ENCODE data around the gene GATA6. TPM values are rescaled to one million over a fixed set of nuclear protein-coding genes. Genes with fewer than 3 reads are reported as not detected.

The GATA6 gene
- total and polyA plus RNA-seq, 2 of the 8 experiments (the other 6 are each of a cell fraction or from before 2014, with no cell fraction given), result 0.09 TPM; not detected in 1

- FAIRE-seq, result no peak
- H3K18ac ChIP-seq (ENCODE audit: extremely low read depth, low read length), result no peak overlapping the region
- H3K4ac ChIP-seq (replicated peaks; ENCODE audit: insufficient read length, low read depth, low read length), result no peak overlapping the region
- H3K4me2 ChIP-seq (ENCODE audit: insufficient read depth in 1 of 2, low read depth in 2 of 2, low read length in 2 of 2), result peak overlapping the region; percentile 54 to 64
- H3K4me1 ChIP-seq (replicated peaks in 1 of 4; ENCODE audit: control insufficient read depth in 3 of 4, insufficient read depth in 4 of 4, low read length in 3 of 4), result peaks cover 0 to 4% (median 1%) of the 10 kb centered on the region in 4 experiments; a peak in 5 of 7 replicates
- H3K23ac ChIP-seq (ENCODE audit: insufficient read length), result no peak overlapping the region
- TF ChIP-seq SP1 (IDR thresholded peaks at IDR 0.05; ENCODE audit: low read depth, low read length), result peak; percentile 22; the same call in 1 of the 2 replicates
- TF ChIP-seq FOSL1 (IDR thresholded peaks at IDR 0.05; ENCODE audit: insufficient read depth, low read depth, low read length), result no peak
- TF ChIP-seq TBP (IDR thresholded peaks at IDR 0.05; ENCODE audit: low read depth, low read length), result no peak
- 0 out of 2 replicates have a peak, but pooled peaks have one; percentile 38 for TF ChIP-seq CBX8 (IDR thresholded peaks at IDR 0.05; ENCODE audit: borderline replicate concordance, low read depth, low read length)
- peaks cover 21 to 22% of the 10 kb centered on the region in 2 experiments for H4K20me1 ChIP-seq (replicated peaks in 1 of 2; ENCODE audit: control insufficient read depth in 1 of 2, insufficient read depth in 2 of 2, low read length in 2 of 2)
- ChIA-PET CTCF (ENCODE audit: partially characterized antibody) (interaction anchor here (0.6 kb wide), 1 partner anchor 1034 kb away, joined by 3 read pairs; no protein-coding TSS in a partner anchor), POLR2A (ENCODE audit: partially characterized antibody) (no interaction called here)
- H3K79me2 ChIP-seq (ENCODE audit: control insufficient read depth in 1 of 2, insufficient read depth in 2 of 2, low read length in 2 of 2), result no peaks in the 10 kb centered on the region
- no peak overlapping the region for H4K5ac ChIP-seq (ENCODE audit: insufficient read length, low read depth, low read length)
- H2BK5ac ChIP-seq (ENCODE audit: low read depth, low read length), result no peak overlapping the region
- no peaks in the 10 kb centered on the region; the same call in 1 of the 2 replicates for H3K23me2 ChIP-seq (ENCODE audit: low read depth, low read length)
- H3K27me3 ChIP-seq (replicated peaks in 1 of 4; ENCODE audit: control insufficient read depth in 3 of 4, extremely low read depth in 1 of 4, insufficient read depth in 3 of 4, low read length in 3 of 4), result peaks cover 63 to 80% (median 71%) of the 10 kb centered on the region in 4 experiments
- no peak overlapping the region; the same call in 1 of the 2 replicates for H2BK12ac ChIP-seq (ENCODE audit: low read depth, low read length)
- H3K9me3 ChIP-seq (ENCODE audit: insufficient read depth in 2 of 2, low read depth in 1 of 2, low read length in 1 of 2), result no peaks in the 10 kb centered on the region
- H2AK5ac ChIP-seq (ENCODE audit: low read depth, low read length), result no peak overlapping the region; the same call in 1 of the 2 replicates
- no peak overlapping the region for H2BK15ac ChIP-seq (ENCODE audit: low read length)
- no peak overlapping the region for H3K56ac ChIP-seq (replicated peaks; ENCODE audit: insufficient read length, low read depth, low read length)
- WGBS, 2 experiments (ENCODE audit: extremely low coverage in 1 of 2, insufficient coverage in 1 of 2, insufficient read length in 1 of 2, insufficient replicate concordance in 2 of 2, low coverage in 1 of 2, low lambda C conversion rate in 2 of 2, missing lambda C conversion rate in 1 of 2), result 28% methylated on average over 13 of the region's 13 CpGs; no CpG with 5 or more reads in 1 of the 2 experiments
- H3K36me3 ChIP-seq (ENCODE audit: control insufficient read depth in 2 of 4, insufficient read depth in 4 of 4, low read length in 3 of 4), result peaks cover 0 to 4% (median 0%) of the 10 kb centered on the region in 4 experiments; a peak in 1 of 8 replicates
- H4K8ac ChIP-seq (ENCODE audit: extremely low read depth, insufficient read depth, low read length), result no peak overlapping the region
- no peaks in the 10 kb centered on the region for H3K79me1 ChIP-seq (ENCODE audit: low read depth, low read length)
- H3K27ac ChIP-seq (ENCODE audit: low read depth, low read length), result no peak overlapping the region
- H3K9ac ChIP-seq (replicated peaks in 1 of 4; ENCODE audit: extremely low read depth in 1 of 4, low read depth in 3 of 4, low read length in 3 of 4), result no peak overlapping the region
- DNase-seq (ENCODE audit: low read depth in 1 of 2, low spot score in 2 of 2), result no peak
- no peak overlapping the region for H2AFZ ChIP-seq (ENCODE audit: low read length)
- no peak overlapping the region for H4K91ac ChIP-seq (replicated peaks; ENCODE audit: insufficient read length, low read length)
- no peak overlapping the region for H3K14ac ChIP-seq (ENCODE audit: insufficient read length)
- no peak overlapping the region for H2BK120ac ChIP-seq (replicated peaks; ENCODE audit: low read depth, low read length)
- H3K4me3 ChIP-seq (ENCODE audit: extremely low read depth in 1 of 4, insufficient read depth in 2 of 4, low read depth in 3 of 4, low read length in 4 of 4), result peak overlapping the region in 1 of 4 experiments; percentile 52; a peak in 2 of 8 replicates
- no peak overlapping the region for H2BK20ac ChIP-seq (ENCODE audit: low read length)
Observed at GRCh38 chr18:22177327-22177871, 8.0 kb downstream of the GATA6 start.
